ENCODE data around the gene MC5R.
A peak's percentile ranks its signal among the peaks of the same experiment; 100 is the strongest.

The MC5R gene

GRCh38 chr18:13823707-13824395 lies at the start of gene MC5R:
Gene MC5R (plus strand): TSS chr18:13824149. CDS start chr18:13825766, 1,617 bp downstream.
- H3K27ac Mint-ChIP-seq = no peak within 1 kb of the TSS
- no peaks in the 10 kb centered on the region for H3K9me3 Mint-ChIP-seq
- H3K4me1 Mint-ChIP-seq = peaks cover 4% of the 10 kb centered on the region
- peak; percentile 86 for ATAC-seq
- H3K36me3 Mint-ChIP-seq (ENCODE audit: low read depth) = no peaks in the 10 kb centered on the region
- peaks cover 23% of the 10 kb centered on the region for H3K27me3 Mint-ChIP-seq
- DNase-seq = peak; percentile 82
- H3K4me3 Mint-ChIP-seq = peak within 1 kb of the TSS; percentile 24

- no peak for ATAC-seq
- DNase-seq = no peak
- Mint-ChIP-seq H3K4me3 (no peak overlapping the region), H3K27ac (no peak overlapping the region), H3K36me3 (ENCODE audit: low read depth) (no peaks in the 10 kb centered on the region), H3K4me1 (no peaks in the 10 kb centered on the region), H3K27me3 (peaks cover 7% of the 10 kb centered on the region), H3K9me3 (peaks cover 9% of the 10 kb centered on the region)
These were observed 48.9 kb upstream of the MC5R start for GRCh38 chr18:13775058-13775457.

GRCh38 chr18:13791181-13791580 lies 32.8 kb upstream of the MC5R start:
- Mint-ChIP-seq H3K4me1 (no peaks in the 10 kb centered on the region), H3K4me3 (no peak overlapping the region), H3K27me3 (peaks cover 10% of the 10 kb centered on the region), H3K27ac (no peak overlapping the region), H3K36me3 (ENCODE audit: low read depth) (no peaks in the 10 kb centered on the region), H3K9me3 (peaks cover 4% of the 10 kb centered on the region)
- DNase-seq (no peak), ATAC-seq (no peak)

GRCh38 chr18:13793819-13794218 lies 30.1 kb upstream of the MC5R start:
- Mint-ChIP-seq H3K4me3 (no peak overlapping the region), H3K36me3 (ENCODE audit: low read depth) (no peaks in the 10 kb centered on the region), H3K27me3 (peaks cover 20% of the 10 kb centered on the region), H3K27ac (no peak overlapping the region), H3K4me1 (no peaks in the 10 kb centered on the region), H3K9me3 (no peaks in the 10 kb centered on the region)
- DNase-seq = no peak
- no peak for ATAC-seq

- no peak overlapping the region for H3K27ac Mint-ChIP-seq
- no peaks in the 10 kb centered on the region for H3K36me3 Mint-ChIP-seq (ENCODE audit: low read depth)
- no peaks in the 10 kb centered on the region for H3K9me3 Mint-ChIP-seq
- no peak overlapping the region for H3K4me3 Mint-ChIP-seq
- no peak for ATAC-seq
- peaks cover 4% of the 10 kb centered on the region for H3K4me1 Mint-ChIP-seq
- peaks cover 31% of the 10 kb centered on the region for H3K27me3 Mint-ChIP-seq
- no peak for DNase-seq
These were observed 27.4 kb upstream of the MC5R start for GRCh38 chr18:13796515-13796914.

- DNase-seq (no peak), ATAC-seq (no peak)
- no peak overlapping the region for H3K27ac Mint-ChIP-seq
- H3K27me3 Mint-ChIP-seq = peaks cover 29% of the 10 kb centered on the region
- H3K9me3 Mint-ChIP-seq = no peaks in the 10 kb centered on the region
- no peak overlapping the region for H3K4me3 Mint-ChIP-seq
- H3K36me3 Mint-ChIP-seq (ENCODE audit: low read depth) = no peaks in the 10 kb centered on the region
- H3K4me1 Mint-ChIP-seq = peaks cover 4% of the 10 kb centered on the region
These were observed 26.8 kb upstream of the MC5R start for GRCh38 chr18:13797157-13797611.

- Mint-ChIP-seq H3K27ac (no peak overlapping the region), H3K27me3 (peaks cover 41% of the 10 kb centered on the region), H3K4me3 (no peak overlapping the region), H3K9me3 (no peaks in the 10 kb centered on the region), H3K36me3 (ENCODE audit: low read depth) (no peaks in the 10 kb centered on the region), H3K4me1 (peaks cover 4% of the 10 kb centered on the region)
- no peak for ATAC-seq
- DNase-seq = no peak
These were observed 24.6 kb upstream of the MC5R start for GRCh38 chr18:13799396-13799795.

- Mint-ChIP-seq H3K4me1 (peaks cover 4% of the 10 kb centered on the region), H3K36me3 (ENCODE audit: low read depth) (no peaks in the 10 kb centered on the region), H3K4me3 (peak overlapping the region; percentile 63), H3K27me3 (peaks cover 51% of the 10 kb centered on the region), H3K27ac (no peak overlapping the region), H3K9me3 (no peaks in the 10 kb centered on the region)
- ATAC-seq (peak; percentile 90), DNase-seq (peak; percentile 54)
These were observed 23.3 kb upstream of the MC5R start for GRCh38 chr18:13800505-13801259.

GRCh38 chr18:13801260-13801601 lies 22.7 kb upstream of the MC5R start:
- Mint-ChIP-seq H3K36me3 (ENCODE audit: low read depth) (no peaks in the 10 kb centered on the region), H3K27ac (no peak overlapping the region), H3K4me1 (peaks cover 4% of the 10 kb centered on the region), H3K9me3 (no peaks in the 10 kb centered on the region), H3K27me3 (peaks cover 53% of the 10 kb centered on the region), H3K4me3 (peak overlapping the region; percentile 63)
- no peak for DNase-seq
- ATAC-seq = no peak

- no peak overlapping the region for H3K27ac Mint-ChIP-seq
- ATAC-seq (no peak), DNase-seq (no peak)
- H3K9me3 Mint-ChIP-seq = no peaks in the 10 kb centered on the region
- H3K4me1 Mint-ChIP-seq = peaks cover 4% of the 10 kb centered on the region
- H3K36me3 Mint-ChIP-seq (ENCODE audit: low read depth) = no peaks in the 10 kb centered on the region
- H3K4me3 Mint-ChIP-seq = no peak overlapping the region
- H3K27me3 Mint-ChIP-seq = peaks cover 41% of the 10 kb centered on the region
These were observed 19.6 kb upstream of the MC5R start for GRCh38 chr18:13804305-13804704.

GRCh38 chr18:13808294-13809042 lies 15.5 kb upstream of the MC5R start:
- H3K4me1 Mint-ChIP-seq = no peaks in the 10 kb centered on the region
- no peak for DNase-seq
- no peak overlapping the region for H3K4me3 Mint-ChIP-seq
- ATAC-seq = no peak
- peaks cover 17% of the 10 kb centered on the region for H3K27me3 Mint-ChIP-seq
- no peaks in the 10 kb centered on the region for H3K36me3 Mint-ChIP-seq (ENCODE audit: low read depth)
- no peak overlapping the region for H3K27ac Mint-ChIP-seq
- no peaks in the 10 kb centered on the region for H3K9me3 Mint-ChIP-seq

- H3K9me3 Mint-ChIP-seq = no peaks in the 10 kb centered on the region
- no peaks in the 10 kb centered on the region for H3K4me1 Mint-ChIP-seq
- peaks cover 16% of the 10 kb centered on the region for H3K27me3 Mint-ChIP-seq
- ATAC-seq = no peak
- no peaks in the 10 kb centered on the region for H3K36me3 Mint-ChIP-seq (ENCODE audit: low read depth)
- no peak overlapping the region for H3K27ac Mint-ChIP-seq
- DNase-seq = no peak
- no peak overlapping the region for H3K4me3 Mint-ChIP-seq
These were observed 14.9 kb upstream of the MC5R start for GRCh38 chr18:13809043-13809430.

- Mint-ChIP-seq H3K4me3 (no peak overlapping the region), H3K9me3 (no peaks in the 10 kb centered on the region), H3K36me3 (ENCODE audit: low read depth) (no peaks in the 10 kb centered on the region), H3K4me1 (no peaks in the 10 kb centered on the region), H3K27me3 (peaks cover 11% of the 10 kb centered on the region), H3K27ac (no peak overlapping the region)
- DNase-seq = no peak
- no peak for ATAC-seq
These were observed 14.3 kb upstream of the MC5R start for GRCh38 chr18:13809531-13810255.

- H3K4me3 Mint-ChIP-seq = no peak overlapping the region
- H3K27ac Mint-ChIP-seq = no peak overlapping the region
- ATAC-seq = no peak
- H3K9me3 Mint-ChIP-seq = no peaks in the 10 kb centered on the region
- H3K4me1 Mint-ChIP-seq = no peaks in the 10 kb centered on the region
- H3K36me3 Mint-ChIP-seq (ENCODE audit: low read depth) = no peaks in the 10 kb centered on the region
- H3K27me3 Mint-ChIP-seq = peaks cover 2% of the 10 kb centered on the region
- DNase-seq = no peak
These were observed 12.9 kb upstream of the MC5R start for GRCh38 chr18:13810950-13811485.
